Liver (tissue), 3 donors: ENCODE measurements around the gene EMP2.

Experiments
- FOXA1 ChIP-seq: IDR thresholded peaks from 2 replicates; pipeline ENCODE4 v1.6.1; 2016; ENCODE audit warnings: antibody characterized with exemption
- GABPA ChIP-seq, 2 donors: IDR thresholded peaks in 1 of 2; conservative IDR thresholded peaks in 1 of 2; 2 replicates each; pipeline ENCODE4 v1.6.1; 2016; ENCODE audit warnings: antibody characterized with exemption in 2 of 2, mild to moderate bottlenecking in 1 of 2, moderate library complexity in 1 of 2
- RAD21 ChIP-seq, 2 donors: IDR thresholded peaks; 2 replicates each; pipeline ENCODE4 v1.6.1; 2016; ENCODE audit warnings: antibody characterized with exemption in 2 of 2, mild to moderate bottlenecking in 2 of 2
- REST ChIP-seq: IDR thresholded peaks from 2 replicates; pipeline ENCODE4 v1.6.1; 2016; ENCODE audit warnings: antibody characterized with exemption, mild to moderate bottlenecking
- SP1 ChIP-seq: IDR thresholded peaks from 2 replicates; pipeline ENCODE4 v1.6.1; 2018; ENCODE audit warnings: antibody characterized with exemption, mild to moderate bottlenecking
- TAF1 ChIP-seq: conservative IDR thresholded peaks from 2 replicates; pipeline ENCODE4 v1.6.1; 2016; ENCODE audit warnings: antibody characterized with exemption, mild to moderate bottlenecking
- TF ChIP-seq, protein P1 (sequence below): fragments of 150-350 bp; IDR thresholded peaks from 2 replicates; pipeline ENCODE4 v1.5.1; 2017; ENCODE audit warnings: improper control_type of control experiment, low read depth, low read length; ENCODE audit not compliant: missing input control
- TF ChIP-seq, protein P2 (sequence below): IDR thresholded peaks from 2 replicates; pipeline ENCODE4 v1.6.1; 2016; ENCODE audit warnings: antibody characterized with exemption
- donor health status: healthy.
- donor health status: healthy.

GRCh38 chr16:10606607-10607006 is 26.2 kb upstream of the EMP2 start:
- TF ChIP-seq GABPA (IDR thresholded peaks at IDR 0.05 in 1 of 2, conservative IDR thresholded peaks at IDR 0.05 in 1 of 2) (no peak), FOXA1 (no peak), TAF1 (no peak), RAD21 (IDR thresholded peaks at IDR 0.05) (no peak), REST (no peak), SP1 (no peak)
- TF ChIP-seq, protein P1, sequence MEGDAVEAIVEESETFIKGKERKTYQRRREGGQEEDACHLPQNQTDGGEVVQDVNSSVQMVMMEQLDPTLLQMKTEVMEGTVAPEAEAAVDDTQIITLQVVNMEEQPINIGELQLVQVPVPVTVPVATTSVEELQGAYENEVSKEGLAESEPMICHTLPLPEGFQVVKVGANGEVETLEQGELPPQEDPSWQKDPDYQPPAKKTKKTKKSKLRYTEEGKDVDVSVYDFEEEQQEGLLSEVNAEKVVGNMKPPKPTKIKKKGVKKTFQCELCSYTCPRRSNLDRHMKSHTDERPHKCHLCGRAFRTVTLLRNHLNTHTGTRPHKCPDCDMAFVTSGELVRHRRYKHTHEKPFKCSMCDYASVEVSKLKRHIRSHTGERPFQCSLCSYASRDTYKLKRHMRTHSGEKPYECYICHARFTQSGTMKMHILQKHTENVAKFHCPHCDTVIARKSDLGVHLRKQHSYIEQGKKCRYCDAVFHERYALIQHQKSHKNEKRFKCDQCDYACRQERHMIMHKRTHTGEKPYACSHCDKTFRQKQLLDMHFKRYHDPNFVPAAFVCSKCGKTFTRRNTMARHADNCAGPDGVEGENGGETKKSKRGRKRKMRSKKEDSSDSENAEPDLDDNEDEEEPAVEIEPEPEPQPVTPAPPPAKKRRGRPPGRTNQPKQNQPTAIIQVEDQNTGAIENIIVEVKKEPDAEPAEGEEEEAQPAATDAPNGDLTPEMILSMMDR = no peak
- TF ChIP-seq, protein P2, sequence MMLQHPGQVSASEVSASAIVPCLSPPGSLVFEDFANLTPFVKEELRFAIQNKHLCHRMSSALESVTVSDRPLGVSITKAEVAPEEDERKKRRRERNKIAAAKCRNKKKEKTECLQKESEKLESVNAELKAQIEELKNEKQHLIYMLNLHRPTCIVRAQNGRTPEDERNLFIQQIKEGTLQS = no peak
